B cell (primary cell): ENCODE results near the gene EIF3L. TPM values are rescaled to one million over a fixed set of nuclear protein-coding genes. Genes with fewer than 3 reads are reported as not detected.

ENCODE experiments used
- ATAC-seq: fragments of 200-7000 bp; cut with Tn5 transposase; one replicate; pipeline ENCODE4 v1.10.0; 2021; ENCODE audit warnings: low read depth, mild to moderate bottlenecking, moderate number of reproducible peaks, moderate library complexity
- CTCF ChIA-PET: fragments of 350-600 bp; sonication (Branson Sonifier 250); formaldehyde crosslinking; loops from one replicate; lab custom pipeline; 2021; ENCODE audit warnings: antibody characterized with exemption, inconsistent platforms; lab: Charles Lee
- POLR2A ChIA-PET: fragments of 350-600 bp; sonication (Branson Sonifier 250); formaldehyde crosslinking; loops from one replicate; lab custom pipeline; 2021; ENCODE audit warnings: antibody characterized with exemption; lab: Charles Lee
- DNase-seq: peaks from one replicate; pipeline ENCODE4 v3.0.0; 2013
- H2AFZ ChIP-seq: 2 replicates; pipeline ENCODE4 v1.6.1; 2012; ENCODE audit warnings: mild to moderate bottlenecking, low read depth, low read length; ENCODE audit not compliant: insufficient read depth, poor library complexity, severe bottlenecking
- H3K27ac ChIP-seq, 2 donors: 1 replicate in 1 of 2; 2 replicates in 1 of 2; pipeline ENCODE4 v1.5.1; 2012 to 2013; ENCODE audit warnings: low read length in 2 of 2, mild to moderate bottlenecking in 2 of 2, moderate library complexity in 1 of 2
- H3K27me3 ChIP-seq, 4 experiments: fragments of 200-600 bp in 1 of 4; sonication (generic) in 1 of 4; replicated peaks in 1 of 4; 1 replicate in 2 of 4; 2 replicates in 2 of 4; pipeline versions ENCODE4 v1.6.1 to v1.7.0; 2013 to 2016; ENCODE audit warnings: low read length in 3 of 4, mild to moderate bottlenecking in 2 of 4, mixed read lengths in 1 of 4, moderate library complexity in 1 of 4; ENCODE audit not compliant: insufficient read depth in 4 of 4, control insufficient read depth in 3 of 4; ENCODE audit errors: control extremely low read depth in 1 of 4
- H3K36me3 ChIP-seq, 2 experiments: replicated peaks in 1 of 2; 1 replicate in 1 of 2; 2 replicates in 1 of 2; pipeline versions ENCODE4 v1.6.1 to v1.7.1; 2013; ENCODE audit warnings: low read length in 1 of 2; ENCODE audit not compliant: insufficient read depth in 2 of 2, control insufficient read depth in 1 of 2; ENCODE audit errors: control extremely low read depth in 1 of 2, extremely low read depth in 1 of 2
- H3K4me1 ChIP-seq, 2 donors: fragments of 200-600 bp in 1 of 2; sonication (generic) in 1 of 2; 1 replicate in 1 of 2; 2 replicates in 1 of 2; pipeline versions ENCODE4 v1.5.1 to v1.6.1; 2013 to 2017; ENCODE audit warnings: low read length in 2 of 2; ENCODE audit not compliant: control insufficient read depth in 2 of 2, insufficient read depth in 2 of 2
- H3K4me2 ChIP-seq: replicated peaks from 2 replicates; pipeline ENCODE3; 2012; ENCODE audit warnings: mild to moderate bottlenecking, low read depth, low read length; ENCODE audit not compliant: poor library complexity, severe bottlenecking
- H3K4me3 ChIP-seq, 5 experiments: fragments of 200-600 bp in 1 of 5; sonication (generic) in 1 of 5; 1 replicate in 3 of 5; 2 replicates in 2 of 5; pipeline versions ENCODE4 v1.5.1 to v1.7.0; 2011 to 2016; ENCODE audit warnings: low read length in 4 of 5, mild to moderate bottlenecking in 4 of 5, low read depth in 2 of 5, control low read depth in 1 of 5, moderate library complexity in 1 of 5; ENCODE audit not compliant: insufficient read depth in 1 of 5; ENCODE audit errors: control extremely low read depth in 1 of 5, extremely low read depth in 1 of 5
- H3K79me2 ChIP-seq: fragments of 200-600 bp; sonication (generic); one replicate; pipeline ENCODE4 v1.6.0; 2016; ENCODE audit warnings: low read length; ENCODE audit not compliant: control insufficient read depth, insufficient read depth
- H3K9ac ChIP-seq: fragments of 200-600 bp; sonication (generic); 2 replicates; pipeline ENCODE4 v1.6.1; 2017; ENCODE audit warnings: mild to moderate bottlenecking, low read length, moderate library complexity
- H3K9me3 ChIP-seq, 3 donors: one replicate each; pipeline versions ENCODE4 v1.6.1 to v1.7.1; 2013; ENCODE audit warnings: low read length in 2 of 3; ENCODE audit not compliant: control insufficient read depth in 2 of 3, insufficient read depth in 1 of 3; ENCODE audit errors: control extremely low read depth in 1 of 3
- H4K20me1 ChIP-seq: 2 replicates; pipeline ENCODE4 v1.6.0; 2012; ENCODE audit warnings: mild to moderate bottlenecking, low read length; ENCODE audit not compliant: insufficient read depth, control insufficient read depth, poor library complexity, severe bottlenecking
- H3K27ac Mint-ChIP-seq: one replicate; pipeline ENCODE4 v1.8.0; 2021; ENCODE audit warnings: mixed read lengths
- H3K27me3 Mint-ChIP-seq: one replicate; pipeline ENCODE4 v1.8.0; 2021; ENCODE audit warnings: mixed read lengths
- H3K4me1 Mint-ChIP-seq: one replicate; pipeline ENCODE4 v1.8.0; 2021; ENCODE audit warnings: mixed read lengths
- H3K4me3 Mint-ChIP-seq: one replicate; pipeline ENCODE4 v1.8.0; 2021; ENCODE audit warnings: mixed read lengths
- H3K9me3 Mint-ChIP-seq: one replicate; pipeline ENCODE4 v1.8.0; 2022; ENCODE audit warnings: mixed read lengths; ENCODE audit not compliant: insufficient read depth
- EZH2 ChIP-seq: IDR thresholded peaks from 2 replicates; pipeline ENCODE4 v1.6.1; 2012; ENCODE audit warnings: borderline replicate concordance, low read depth, mild to moderate bottlenecking, moderate library complexity, low read length; ENCODE audit not compliant: insufficient read depth, poor library complexity, severe bottlenecking
- WGBS: methylation state at CpG from one replicate; pipeline ENCODE4 v1.1.5; 2013; ENCODE audit warnings: missing lambda C conversion rate; ENCODE audit not compliant: insufficient coverage; 5-methylcytosine and 5-hydroxymethylcytosine counted together
- intact Hi-C: fragments of 100-400 bp; cut with micrococcal nuclease; formaldehyde crosslinking; loops from one replicate; pipeline ENCODE4 v1.10.0; 2022
- polyA plus RNA-seq: library from polyadenylated mRNA; depleted of rRNA; stranded (reverse); fragments of >200 nt; gene quantifications from 2 replicates; pipeline ENCODE4 v1.2.3, GENCODE V29; 2012
- total RNA-seq, 2 donors: library from RNA; stranded (reverse); fragments of 120-200 nt in 1 of 2; gene quantifications; 1 replicate in 1 of 2; 2 replicates in 1 of 2; pipeline versions ENCODE4 v1.2.3 to v1.2.4, GENCODE V29; 2013 to 2022
- TF ChIP-seq, protein P1 (sequence below): fragments of 200-600 bp; IDR thresholded peaks from one replicate; pipeline ENCODE4 v1.8.0; 2022; ENCODE audit warnings: antibody characterized with exemption, mild to moderate bottlenecking

The EIF3L gene
- total and polyA plus RNA-seq, 2 donors (not counting 1 experiment from before 2014, with no cell fraction given), result 430 to 560 TPM

DNA sequence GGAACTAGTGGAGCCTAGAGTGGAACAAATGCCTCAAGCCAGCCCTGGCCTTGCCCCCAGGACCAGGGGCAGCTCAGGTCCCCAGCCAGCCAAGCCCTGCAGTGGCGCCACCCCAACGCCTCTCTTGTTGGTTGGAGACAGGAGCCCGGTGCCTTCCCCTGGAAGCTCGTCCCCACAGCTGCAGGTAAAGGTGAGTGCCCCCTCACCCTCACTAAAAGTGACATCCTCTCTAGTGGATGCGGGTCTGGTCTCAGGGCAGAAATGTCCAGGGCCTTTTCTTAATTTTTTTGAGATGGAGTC lies 78.4 kb downstream of the EIF3L start:
- 95% methylated on average over 5 of the region's 5 CpGs for WGBS
- intact Hi-C loops, result no loop called here
- Mint-ChIP-seq H3K27ac (no peak overlapping the region), H3K4me1 (peaks cover 10% of the 10 kb centered on the region), H3K27me3 (no peaks in the 10 kb centered on the region), H3K9me3 (no peaks in the 10 kb centered on the region), H3K4me3 (no peak overlapping the region)
- TF ChIP-seq, protein P1, sequence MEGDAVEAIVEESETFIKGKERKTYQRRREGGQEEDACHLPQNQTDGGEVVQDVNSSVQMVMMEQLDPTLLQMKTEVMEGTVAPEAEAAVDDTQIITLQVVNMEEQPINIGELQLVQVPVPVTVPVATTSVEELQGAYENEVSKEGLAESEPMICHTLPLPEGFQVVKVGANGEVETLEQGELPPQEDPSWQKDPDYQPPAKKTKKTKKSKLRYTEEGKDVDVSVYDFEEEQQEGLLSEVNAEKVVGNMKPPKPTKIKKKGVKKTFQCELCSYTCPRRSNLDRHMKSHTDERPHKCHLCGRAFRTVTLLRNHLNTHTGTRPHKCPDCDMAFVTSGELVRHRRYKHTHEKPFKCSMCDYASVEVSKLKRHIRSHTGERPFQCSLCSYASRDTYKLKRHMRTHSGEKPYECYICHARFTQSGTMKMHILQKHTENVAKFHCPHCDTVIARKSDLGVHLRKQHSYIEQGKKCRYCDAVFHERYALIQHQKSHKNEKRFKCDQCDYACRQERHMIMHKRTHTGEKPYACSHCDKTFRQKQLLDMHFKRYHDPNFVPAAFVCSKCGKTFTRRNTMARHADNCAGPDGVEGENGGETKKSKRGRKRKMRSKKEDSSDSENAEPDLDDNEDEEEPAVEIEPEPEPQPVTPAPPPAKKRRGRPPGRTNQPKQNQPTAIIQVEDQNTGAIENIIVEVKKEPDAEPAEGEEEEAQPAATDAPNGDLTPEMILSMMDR, result no peak
- TF ChIP-seq EZH2, result no peak
- ATAC-seq (no peak), DNase-seq (no peak)
- Histone ChIP-seq H3K4me1 (peaks cover 0 to 3% of the 10 kb centered on the region in 2 donors), H4K20me1 (no peaks in the 10 kb centered on the region), H3K4me2 (no peak overlapping the region), H3K36me3 (peaks cover 0 to 57% of the 10 kb centered on the region in 2 experiments), H3K27ac (no peak overlapping the region), H3K9me3 (no peaks in the 10 kb centered on the region), H3K4me3 (no peak overlapping the region), H3K79me2 (peaks cover 7% of the 10 kb centered on the region), H3K27me3 (no peaks in the 10 kb centered on the region), H3K9ac (no peak overlapping the region), H2AFZ (no peak overlapping the region)
- ChIA-PET POLR2A (no interaction called here), CTCF (no interaction called here)

DNA sequence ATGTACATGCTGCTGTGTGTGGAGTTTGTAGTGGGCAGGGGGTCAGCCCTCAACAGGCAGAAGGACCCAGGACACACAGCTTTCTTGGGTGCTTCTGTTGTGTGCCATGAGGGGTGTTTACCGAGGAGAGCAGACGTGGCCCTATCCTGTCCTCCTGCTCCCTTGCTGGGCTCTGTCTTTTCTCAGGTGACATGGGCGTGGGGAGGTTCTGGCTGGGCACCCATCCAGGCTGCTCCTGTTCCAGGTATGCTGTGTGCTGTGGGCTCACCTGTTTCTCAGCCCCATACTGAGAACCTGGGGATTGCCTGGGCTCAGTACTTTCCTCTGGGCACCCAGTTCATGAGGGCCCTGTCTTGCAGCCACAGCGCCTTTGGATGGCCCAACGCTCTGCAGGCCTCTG lies 80.2 kb downstream of the EIF3L start:
- Mint-ChIP-seq H3K4me1 (peaks cover 19% of the 10 kb centered on the region), H3K9me3 (no peaks in the 10 kb centered on the region), H3K27me3 (no peaks in the 10 kb centered on the region), H3K27ac (no peak overlapping the region), H3K4me3 (no peak overlapping the region)
- no peak overlapping the region for H2AFZ ChIP-seq
- TF ChIP-seq, protein P1, result no peak
- TF ChIP-seq EZH2, result no peak
- H3K4me1 ChIP-seq, result peaks cover 3 to 12% of the 10 kb centered on the region in 2 donors
- H3K4me3 ChIP-seq, result no peak overlapping the region
- ATAC-seq, result no peak
- peaks cover 5% of the 10 kb centered on the region for H3K79me2 ChIP-seq
- H3K27me3 ChIP-seq, result no peaks in the 10 kb centered on the region
- peaks cover 11% of the 10 kb centered on the region for H4K20me1 ChIP-seq
- DNase-seq, result no peak
- WGBS, result 100% methylated on average over 5 of the region's 5 CpGs
- ChIA-PET CTCF (interaction anchor here (1.5 kb wide), 1 partner anchor 10 kb away, joined by 3 read pairs; no protein-coding TSS in a partner anchor), POLR2A (interaction anchor here (0.6 kb wide), 1 partner anchor 10 kb away, joined by 3 read pairs; no protein-coding TSS in a partner anchor)
- peaks cover 0 to 60% of the 10 kb centered on the region in 2 experiments for H3K36me3 ChIP-seq
- intact Hi-C loops, result no loop called here
- no peak overlapping the region for H3K4me2 ChIP-seq
- no peak overlapping the region for H3K9ac ChIP-seq
- H3K9me3 ChIP-seq, result no peaks in the 10 kb centered on the region
- no peak overlapping the region for H3K27ac ChIP-seq
